Mucosa of rectum (tissue), 2 donors: ENCODE measurements around the gene NOMO2.
"Not testable (repeated sequence)": the region's sequence is repeated elsewhere in the genome, so short reads cannot be mapped to it uniquely, and the experiment has no call there.

ENCODE experiments used
- H3K27ac ChIP-seq, 2 donors: one replicate each; pipeline ENCODE4 v1.7.0; 2013; ENCODE audit warnings: inconsistent platforms in 2 of 2, low read depth in 2 of 2, low read length in 2 of 2
- H3K27me3 ChIP-seq, 2 donors: one replicate each; pipeline ENCODE4 v1.7.0; 2013; ENCODE audit warnings: low read length in 2 of 2; ENCODE audit not compliant: control insufficient read depth in 2 of 2, insufficient read depth in 2 of 2
- H3K36me3 ChIP-seq, 2 donors: one replicate each; pipeline ENCODE4 v1.7.0; 2013; ENCODE audit warnings: low read length in 2 of 2; ENCODE audit not compliant: control insufficient read depth in 2 of 2, insufficient read depth in 2 of 2
- H3K4me1 ChIP-seq, 2 donors: one replicate each; pipeline ENCODE4 v1.7.0; 2013; ENCODE audit warnings: low read length in 2 of 2, mild to moderate bottlenecking in 1 of 2; ENCODE audit not compliant: control insufficient read depth in 2 of 2, insufficient read depth in 2 of 2
- H3K4me3 ChIP-seq, 2 donors: one replicate each; pipeline ENCODE4 v1.7.0; 2013; ENCODE audit warnings: low read length in 2 of 2
- H3K9ac ChIP-seq, 2 donors: one replicate each; pipeline ENCODE4 v1.7.0; 2013; ENCODE audit warnings: low read length in 2 of 2, low read depth in 1 of 2, mild to moderate bottlenecking in 1 of 2
- H3K9me3 ChIP-seq, 2 donors: one replicate each; pipeline ENCODE4 v1.7.0; 2013; ENCODE audit warnings: low read length in 2 of 2; ENCODE audit not compliant: control insufficient read depth in 2 of 2
- donor health status: healthy.
- donor health status: Normal muscosa, but diverticular disease.

The NOMO2 gene

DNA sequence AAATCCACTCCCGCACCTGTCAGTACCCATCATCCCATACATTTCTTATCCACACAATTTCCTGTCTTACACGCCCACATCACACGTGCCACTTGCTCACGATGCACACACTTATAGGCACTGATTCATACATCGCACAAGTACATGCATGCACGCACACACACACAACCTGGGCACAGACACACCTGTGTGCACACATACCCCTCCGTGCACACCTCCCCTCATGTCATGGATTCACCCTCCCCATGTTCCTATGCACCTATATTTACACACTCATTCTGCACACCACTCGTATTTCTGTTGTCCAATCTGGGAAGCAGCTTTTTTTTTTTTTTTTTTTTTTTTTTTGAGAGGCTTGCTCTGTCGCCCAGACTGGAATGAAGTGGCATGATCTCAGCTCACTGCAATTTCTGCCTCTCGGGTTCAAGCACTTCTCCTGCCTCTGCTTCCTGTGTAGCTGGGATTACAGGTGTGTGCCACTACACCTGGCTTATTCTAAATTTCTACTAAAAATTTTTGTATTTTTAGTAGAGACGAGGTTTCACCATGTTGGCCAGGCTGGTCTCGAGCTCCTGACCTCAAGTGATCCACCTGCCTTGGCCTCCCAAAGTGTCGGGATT is 13.5 kb upstream of the NOMO2 start:
- H3K27ac ChIP-seq, H3K9ac ChIP-seq, H3K9me3 ChIP-seq, H3K36me3 ChIP-seq, H3K4me3 ChIP-seq, H3K27me3 ChIP-seq, H3K4me1 ChIP-seq: not testable (repeated sequence)

DNA sequence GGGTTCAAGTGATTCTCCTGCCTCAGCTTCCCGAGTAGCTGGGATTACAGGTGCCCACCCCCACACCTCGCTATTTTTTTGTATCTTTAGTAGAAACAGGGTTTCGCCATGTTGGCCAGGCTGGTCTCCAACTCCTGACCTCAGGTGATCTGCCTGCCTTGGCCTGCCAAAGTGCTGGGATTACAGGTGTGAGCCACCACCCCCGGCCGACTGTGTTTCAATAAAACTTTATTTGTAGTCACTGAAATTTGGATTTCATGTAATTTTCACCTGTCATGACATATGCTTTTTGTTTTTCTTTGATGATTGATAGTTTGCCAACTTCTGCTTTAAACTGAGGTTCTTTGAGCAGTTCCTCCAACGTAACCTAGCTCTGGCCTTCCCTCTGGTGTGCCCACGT is 12.0 kb upstream of the NOMO2 start:
- not testable (repeated sequence) for H3K27ac ChIP-seq, H3K4me1 ChIP-seq, H3K36me3 ChIP-seq, H3K27me3 ChIP-seq, H3K9me3 ChIP-seq, H3K9ac ChIP-seq, H3K4me3 ChIP-seq

DNA sequence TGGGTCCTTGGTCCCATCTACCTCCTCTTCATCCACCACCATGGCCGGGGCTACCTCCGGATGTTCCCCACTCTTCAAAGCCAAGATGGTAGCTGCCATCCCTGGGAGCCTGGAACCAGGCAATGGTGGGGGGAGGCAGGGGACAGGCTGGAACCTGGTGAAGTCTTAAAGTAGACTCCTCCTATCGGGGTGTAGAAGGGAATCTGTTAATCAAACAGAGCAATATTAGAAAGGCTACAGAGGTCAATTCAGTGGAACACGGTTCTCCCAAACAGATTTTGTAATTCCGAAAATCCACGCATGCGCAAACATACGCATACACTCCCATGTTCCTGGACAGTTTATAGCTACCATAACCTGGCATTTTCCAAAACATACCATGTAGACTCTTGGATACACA is 11.1 kb upstream of the NOMO2 start:
- H3K9ac ChIP-seq, H3K27me3 ChIP-seq, H3K36me3 ChIP-seq, H3K9me3 ChIP-seq, H3K4me1 ChIP-seq, H3K4me3 ChIP-seq, H3K27ac ChIP-seq: not testable (repeated sequence)

DNA sequence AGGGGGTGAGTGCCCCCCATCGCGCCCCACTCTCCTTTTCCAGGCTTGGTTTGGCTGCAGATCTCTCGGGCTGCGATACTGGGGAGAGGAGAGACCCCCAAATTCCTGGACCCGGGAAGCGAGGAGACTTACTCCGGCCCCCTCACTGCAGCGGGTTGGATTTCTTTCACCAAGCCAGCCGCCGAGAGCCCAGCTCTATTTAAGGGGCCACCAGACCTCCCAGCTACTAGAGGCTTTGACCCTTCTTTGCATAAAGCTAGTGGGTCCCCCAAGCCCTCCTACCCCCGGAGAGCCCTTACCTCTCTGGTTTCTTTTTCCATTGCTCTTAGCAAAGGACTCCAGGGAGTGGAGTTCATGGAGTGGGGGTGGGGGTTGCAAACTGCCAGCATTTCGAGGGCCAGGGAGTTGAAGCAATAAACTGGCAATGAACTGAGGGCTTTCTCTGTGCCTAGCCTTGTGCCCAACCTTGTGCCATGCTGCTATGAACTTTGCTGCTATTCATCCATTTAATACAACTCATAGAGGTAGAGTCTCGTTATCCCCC is 9.5 kb upstream of the NOMO2 start:
- not testable (repeated sequence) for H3K9ac ChIP-seq, H3K36me3 ChIP-seq, H3K4me1 ChIP-seq, H3K9me3 ChIP-seq, H3K27ac ChIP-seq, H3K27me3 ChIP-seq
- H3K4me3 ChIP-seq: peak overlapping the region in 1 of 2 donors; percentile 41

DNA sequence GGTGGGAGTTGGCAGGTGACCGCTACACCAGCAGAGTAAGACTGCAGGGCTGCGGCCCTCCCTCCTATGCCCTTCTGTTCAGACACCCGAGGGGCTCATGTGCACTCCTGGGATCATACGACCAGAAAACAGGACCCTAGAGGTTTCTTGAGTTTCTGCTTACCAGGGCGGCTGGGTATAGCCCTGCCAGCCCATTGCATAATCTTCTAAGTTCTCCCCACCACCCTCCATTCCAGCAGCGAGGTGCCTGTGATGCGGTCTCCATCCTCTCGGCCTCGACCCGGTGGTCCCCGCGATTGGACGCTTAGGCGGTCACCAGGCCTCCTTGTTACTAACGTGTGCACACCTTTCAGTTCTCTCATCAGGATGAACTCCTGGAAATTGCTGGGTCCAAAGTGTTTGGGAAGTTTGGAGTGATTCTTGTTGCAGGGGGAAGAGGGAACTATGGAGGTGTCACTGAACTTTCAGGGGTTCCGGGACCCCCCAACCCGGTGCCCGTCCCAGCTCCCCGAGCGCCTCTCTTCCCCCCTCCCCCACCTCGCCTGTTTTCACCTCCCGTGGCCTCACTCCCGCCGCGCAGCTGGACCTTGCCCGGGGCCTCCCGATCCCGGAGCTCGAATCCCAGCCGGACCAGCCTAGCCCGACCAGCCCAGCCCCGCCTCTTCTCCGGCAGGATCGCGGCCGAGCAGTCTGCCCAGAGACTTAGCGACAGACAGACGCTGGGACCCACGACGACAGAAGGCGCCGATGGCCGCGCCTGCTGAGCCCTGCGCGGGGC is 8.8 kb upstream of the NOMO2 start:
- not testable (repeated sequence) for H3K27me3 ChIP-seq, H3K36me3 ChIP-seq, H3K27ac ChIP-seq, H3K9ac ChIP-seq, H3K4me1 ChIP-seq, H3K9me3 ChIP-seq, H3K4me3 ChIP-seq

DNA sequence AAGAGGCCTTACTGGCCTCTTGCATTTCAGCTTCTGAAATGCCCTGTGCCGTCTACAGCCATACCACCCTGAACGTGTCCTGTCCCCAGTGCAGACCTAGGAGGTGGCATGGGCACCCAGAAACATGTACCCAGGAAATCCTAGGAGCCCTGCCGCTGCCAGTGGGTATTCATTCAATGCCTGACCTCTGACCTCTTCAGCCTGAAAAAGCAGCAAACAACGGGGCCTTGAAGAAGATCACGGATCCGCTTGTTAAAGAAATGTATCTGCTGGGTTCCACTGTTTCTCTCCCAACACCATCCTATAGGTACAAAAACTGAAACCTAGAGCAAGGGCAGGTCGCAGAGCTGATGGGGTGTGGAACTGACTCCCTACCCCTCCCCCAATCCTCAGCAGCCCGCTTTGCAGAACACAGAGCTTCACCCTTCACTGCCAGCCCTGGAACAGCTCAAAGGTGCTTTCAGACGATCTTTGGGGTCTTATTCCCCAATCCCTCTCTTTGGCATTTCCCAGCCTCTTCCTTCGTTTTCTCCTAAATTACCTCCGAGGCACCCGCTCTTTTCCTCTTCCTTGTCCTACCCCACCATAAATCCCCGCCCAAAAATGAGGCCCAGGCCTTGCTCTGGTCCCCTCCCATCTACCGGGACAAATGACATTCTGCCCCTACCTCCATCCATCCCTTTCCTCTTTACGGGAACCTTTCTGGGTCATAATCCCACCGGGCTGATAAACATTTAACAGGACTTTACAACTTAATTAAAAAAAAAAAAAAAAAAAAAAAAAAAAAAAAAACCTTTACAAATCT is 1.3 kb downstream of the NOMO2 start:
- H3K4me3 ChIP-seq: peak overlapping the region in 1 of 2 donors; percentile 63

DNA sequence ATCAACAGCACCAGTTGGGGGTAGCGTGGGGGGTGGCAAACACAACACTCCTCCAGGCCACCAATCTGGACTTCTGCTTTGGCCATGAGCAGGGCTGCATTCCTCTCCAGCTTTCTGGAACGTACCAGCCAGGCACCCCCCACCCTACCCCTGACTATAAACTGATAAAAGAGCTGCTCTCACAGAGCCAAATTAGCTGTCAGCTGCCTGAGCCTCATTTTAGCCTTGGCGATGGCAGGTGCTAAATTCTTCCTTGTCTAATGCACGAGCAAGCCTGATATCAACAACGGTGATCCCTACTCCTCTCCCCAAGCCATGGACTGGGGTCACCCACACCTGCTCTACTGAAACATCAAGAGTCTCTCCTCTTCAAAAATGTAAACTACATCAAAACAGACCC is 8.2 kb downstream of the NOMO2 start:
- H3K9me3 ChIP-seq, H3K27ac ChIP-seq, H3K36me3 ChIP-seq, H3K4me3 ChIP-seq, H3K27me3 ChIP-seq, H3K4me1 ChIP-seq, H3K9ac ChIP-seq: not testable (repeated sequence)

More for the DNA sequence above, 1.3 kb downstream of the NOMO2 start:
- not testable (repeated sequence) for H3K36me3 ChIP-seq, H3K27ac ChIP-seq, H3K9ac ChIP-seq, H3K27me3 ChIP-seq, H3K4me1 ChIP-seq, H3K9me3 ChIP-seq

DNA sequence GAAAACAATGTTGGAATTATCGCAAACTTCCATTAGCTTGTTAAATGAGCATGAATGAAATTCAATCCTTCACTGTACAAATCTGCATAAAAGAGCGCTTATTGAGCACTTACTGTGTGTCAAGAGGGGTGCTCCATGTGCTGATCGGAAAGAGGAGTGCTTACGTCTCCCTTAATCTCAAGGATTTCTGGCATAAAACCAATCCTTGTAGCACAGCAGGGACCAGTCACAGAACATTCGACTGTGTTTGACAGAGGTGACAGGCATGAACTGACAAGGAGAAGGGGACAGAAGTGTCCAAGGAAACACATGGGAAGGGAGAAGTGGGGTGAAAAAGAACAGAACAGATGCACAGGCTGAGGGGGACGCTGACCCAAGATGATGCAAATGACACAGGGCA is 14.5 kb downstream of the NOMO2 start:
- not testable (repeated sequence) for H3K27ac ChIP-seq, H3K4me3 ChIP-seq, H3K9ac ChIP-seq, H3K9me3 ChIP-seq, H3K27me3 ChIP-seq, H3K4me1 ChIP-seq, H3K36me3 ChIP-seq

DNA sequence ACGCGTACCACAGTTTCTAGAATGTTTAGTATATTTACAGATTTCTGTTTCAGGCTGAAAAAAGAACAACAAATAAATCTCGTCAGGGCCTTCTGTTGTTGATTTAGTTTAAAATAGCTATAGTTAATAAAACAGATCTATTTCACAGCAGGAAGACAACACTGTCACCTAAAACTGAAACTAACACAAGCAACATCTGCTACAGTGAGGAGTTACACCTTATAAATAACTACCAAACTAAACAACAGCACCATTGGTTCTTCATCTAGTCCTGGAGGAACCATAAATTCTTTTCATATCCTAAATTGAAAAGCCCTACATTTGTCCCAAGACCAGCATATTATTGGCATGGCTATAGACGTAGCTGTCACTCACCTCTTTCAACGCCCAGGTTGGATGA is 15.0 kb downstream of the NOMO2 start:
- H3K36me3 ChIP-seq, H3K27me3 ChIP-seq, H3K4me3 ChIP-seq, H3K4me1 ChIP-seq, H3K9ac ChIP-seq, H3K27ac ChIP-seq, H3K9me3 ChIP-seq: not testable (repeated sequence)
